Measurements from ENCODE around the gene KITLG.

DNA sequence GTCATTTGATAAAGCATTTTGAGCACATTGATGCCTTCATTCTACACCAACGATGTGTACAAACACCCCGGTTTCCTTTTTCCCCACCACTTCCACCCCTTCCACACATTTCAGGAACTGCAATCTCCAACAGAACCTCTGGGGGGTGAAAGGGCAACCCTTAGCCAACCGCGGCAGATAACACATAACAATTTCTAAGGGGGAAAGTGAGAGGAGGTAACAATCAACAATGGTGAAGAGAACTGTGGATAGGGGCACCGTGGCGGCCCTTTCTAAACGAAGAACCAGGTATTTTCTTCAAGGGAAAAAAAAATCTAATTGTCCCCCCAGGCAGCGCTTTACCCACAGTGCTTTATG lies 1.1 kb downstream of the KITLG start:
- TF ChIP-seq, protein P1, sequence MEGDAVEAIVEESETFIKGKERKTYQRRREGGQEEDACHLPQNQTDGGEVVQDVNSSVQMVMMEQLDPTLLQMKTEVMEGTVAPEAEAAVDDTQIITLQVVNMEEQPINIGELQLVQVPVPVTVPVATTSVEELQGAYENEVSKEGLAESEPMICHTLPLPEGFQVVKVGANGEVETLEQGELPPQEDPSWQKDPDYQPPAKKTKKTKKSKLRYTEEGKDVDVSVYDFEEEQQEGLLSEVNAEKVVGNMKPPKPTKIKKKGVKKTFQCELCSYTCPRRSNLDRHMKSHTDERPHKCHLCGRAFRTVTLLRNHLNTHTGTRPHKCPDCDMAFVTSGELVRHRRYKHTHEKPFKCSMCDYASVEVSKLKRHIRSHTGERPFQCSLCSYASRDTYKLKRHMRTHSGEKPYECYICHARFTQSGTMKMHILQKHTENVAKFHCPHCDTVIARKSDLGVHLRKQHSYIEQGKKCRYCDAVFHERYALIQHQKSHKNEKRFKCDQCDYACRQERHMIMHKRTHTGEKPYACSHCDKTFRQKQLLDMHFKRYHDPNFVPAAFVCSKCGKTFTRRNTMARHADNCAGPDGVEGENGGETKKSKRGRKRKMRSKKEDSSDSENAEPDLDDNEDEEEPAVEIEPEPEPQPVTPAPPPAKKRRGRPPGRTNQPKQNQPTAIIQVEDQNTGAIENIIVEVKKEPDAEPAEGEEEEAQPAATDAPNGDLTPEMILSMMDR (optimal IDR thresholded peaks at IDR 0.05 in 1 of 3, IDR thresholded peaks at IDR 0.05 in 1 of 3, conservative IDR thresholded peaks at IDR 0.05 in 1 of 3; ENCODE audit: extremely low read depth in 1 of 3, insufficient read depth in 2 of 3, low read length in 3 of 3): peak; percentile 38 to 57 (median 44)
- no peak for TF ChIP-seq EZH2 (IDR thresholded peaks at IDR 0.05; ENCODE audit: low read length)

Measured in keratinocyte (primary cell).